Epidermal melanocyte (primary cell): Measurements from ENCODE around the gene A1BG.

ENCODE experiments used
- DNase-seq: peaks from one replicate; pipeline ENCODE4 v3.0.0; 2011; ENCODE audit warnings: low spot score; ENCODE audit not compliant: insufficient read length

A1BG gene

GRCh38 chr19:58352760-58353671 lies at the start of gene A1BG:
A1BG (minus strand) TSS chr19:58353492; CDS start chr19:58353437, 55 bp downstream.
- DNase-seq = no peak

DNA sequence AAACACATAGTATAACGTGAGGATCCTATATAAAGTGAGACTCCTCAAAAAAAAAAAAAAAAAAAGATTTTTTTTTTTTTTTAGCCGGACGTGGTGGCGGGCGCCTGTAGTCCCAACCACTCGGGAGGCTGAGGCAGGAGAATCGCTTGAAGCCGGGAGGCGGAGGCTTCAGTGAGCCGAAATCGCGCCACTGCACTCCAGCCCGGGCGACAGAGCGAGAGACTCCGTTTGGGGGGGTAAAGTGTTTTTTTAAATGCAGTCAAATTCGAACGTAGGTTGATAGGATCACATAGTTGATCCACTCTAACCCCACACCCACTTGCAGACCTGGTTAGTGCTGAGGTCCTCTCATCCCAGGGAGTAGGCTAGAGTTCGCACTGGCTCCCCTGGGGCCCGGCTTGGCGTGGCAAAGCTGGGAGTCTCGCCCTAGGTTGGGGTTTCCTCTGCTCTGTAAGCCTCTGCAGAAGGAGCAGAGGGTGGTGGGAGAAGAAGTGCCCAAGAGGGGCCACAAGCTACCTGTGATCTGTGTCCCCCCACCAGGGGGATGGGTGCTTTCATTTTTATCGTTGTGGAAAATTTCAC lies 48.6 kb upstream of the A1BG start:
- no peak for DNase-seq

DNA sequence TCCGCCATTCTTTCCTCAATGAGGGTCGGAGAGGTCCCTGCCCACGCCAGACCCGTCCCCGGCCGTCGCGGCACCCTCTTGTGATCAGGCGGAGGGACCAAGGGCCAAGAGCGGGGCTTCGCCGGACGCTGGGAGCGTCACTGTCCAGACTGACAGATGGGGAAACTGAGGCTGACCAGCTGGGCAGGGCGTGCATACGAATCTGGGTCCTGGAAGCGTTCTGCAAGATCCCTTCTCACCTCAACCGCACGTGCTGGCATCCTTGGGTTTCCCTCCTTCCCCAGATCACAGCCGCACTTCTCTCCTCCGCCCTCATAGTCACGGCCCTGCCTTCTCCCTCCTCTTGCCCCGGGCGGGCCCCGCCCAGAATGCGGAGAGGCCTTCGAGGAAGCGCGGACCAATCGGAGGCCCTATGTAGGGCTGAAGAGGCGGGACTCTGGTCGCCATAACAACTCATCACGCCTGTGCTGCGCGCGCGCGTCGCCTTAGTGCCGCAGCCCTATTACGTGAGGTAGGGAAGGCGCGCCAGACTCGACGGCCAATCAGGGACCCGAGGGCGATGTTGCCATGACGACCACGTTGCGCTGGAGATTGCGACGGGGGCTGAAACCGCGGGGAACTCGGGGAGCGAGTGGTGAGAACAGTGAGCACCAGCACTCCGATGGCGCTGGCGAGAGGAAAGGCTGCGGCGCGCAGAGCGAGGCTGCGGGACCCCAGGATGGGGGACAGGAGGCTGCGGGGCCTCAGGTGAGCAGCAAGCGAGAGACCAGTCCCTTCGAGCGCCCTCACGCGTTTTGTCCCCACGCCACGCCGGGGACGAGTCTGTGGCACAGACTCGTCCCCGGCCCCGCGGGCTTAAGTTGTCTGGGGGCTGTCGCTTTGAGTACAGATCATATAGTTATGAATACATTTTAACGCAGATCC lies 47.9 kb upstream of the A1BG start:
- peak; percentile 100 for DNase-seq

DNA sequence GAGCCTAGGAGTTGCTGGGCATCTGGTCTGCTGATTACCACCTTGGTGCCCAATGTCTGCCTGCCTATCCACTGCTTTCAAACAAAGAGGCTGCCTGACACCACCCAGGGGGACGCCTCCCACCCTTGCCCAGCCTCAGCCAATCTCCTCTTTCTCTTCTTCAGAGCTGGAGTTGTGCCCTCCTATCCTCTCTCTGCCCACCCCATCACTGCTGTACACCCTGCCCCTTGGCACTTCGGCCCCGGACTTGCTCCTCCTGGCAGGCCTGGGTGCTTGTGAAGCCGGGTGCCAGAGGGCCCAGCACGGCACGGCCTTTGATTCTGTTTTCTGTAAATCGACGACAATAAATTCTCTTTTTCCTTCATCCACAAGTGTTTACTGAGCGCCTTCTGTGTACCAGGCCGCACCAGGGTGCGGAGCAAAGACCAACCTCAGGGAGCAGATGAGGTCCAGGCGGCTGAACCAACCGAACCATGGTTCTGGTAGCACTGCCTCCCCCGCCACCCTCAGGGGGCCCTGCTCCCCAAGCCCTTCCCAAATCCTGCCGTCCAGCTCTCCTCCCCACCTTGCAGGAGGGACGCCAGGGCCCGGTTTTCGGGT lies 47.1 kb upstream of the A1BG start:
- no peak for DNase-seq

DNA sequence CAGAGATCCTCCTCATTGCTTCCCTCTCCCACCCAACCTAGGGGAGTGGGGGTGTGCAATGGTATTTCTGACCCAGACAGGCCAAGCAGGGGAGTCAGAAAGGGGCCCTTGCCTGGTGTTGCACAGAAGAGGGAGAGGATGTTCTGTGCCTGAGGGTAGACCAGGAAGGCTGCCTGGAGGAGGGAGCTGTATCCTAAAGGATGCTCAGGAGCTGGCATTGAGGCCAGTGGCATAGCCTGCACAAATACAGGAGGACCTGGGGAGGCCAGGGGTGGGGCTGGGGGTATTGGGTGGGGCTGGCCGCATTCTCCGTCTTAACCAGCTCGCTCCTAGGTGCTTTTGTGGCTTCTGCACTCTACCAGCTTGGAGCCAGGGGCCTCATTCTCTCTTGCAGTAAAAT lies 46.6 kb upstream of the A1BG start:
- no peak for DNase-seq

- DNase-seq = no peak
Observed at GRCh38 chr19:58398545-58398944, 45.3 kb upstream of the A1BG start.

DNA sequence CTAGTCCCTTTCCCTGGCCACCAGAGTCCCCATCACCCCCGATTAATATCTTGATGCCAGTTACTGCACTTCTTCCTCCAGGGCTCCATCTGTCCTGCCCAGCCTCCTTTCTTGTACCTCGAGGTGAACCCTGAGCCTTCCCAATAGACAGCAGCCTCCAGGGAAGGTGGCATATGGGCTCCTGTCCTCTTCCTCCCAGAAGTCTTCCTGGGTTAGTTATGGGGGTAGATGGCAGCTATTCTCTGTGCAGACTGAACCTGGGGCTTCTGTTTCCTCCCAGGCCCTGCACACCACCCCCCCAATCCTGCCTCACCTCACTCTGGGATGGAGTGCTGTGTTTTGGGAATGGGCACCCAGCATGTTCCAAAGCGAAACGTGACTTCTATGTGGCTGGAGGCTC lies 44.8 kb upstream of the A1BG start:
- no peak for DNase-seq

DNA sequence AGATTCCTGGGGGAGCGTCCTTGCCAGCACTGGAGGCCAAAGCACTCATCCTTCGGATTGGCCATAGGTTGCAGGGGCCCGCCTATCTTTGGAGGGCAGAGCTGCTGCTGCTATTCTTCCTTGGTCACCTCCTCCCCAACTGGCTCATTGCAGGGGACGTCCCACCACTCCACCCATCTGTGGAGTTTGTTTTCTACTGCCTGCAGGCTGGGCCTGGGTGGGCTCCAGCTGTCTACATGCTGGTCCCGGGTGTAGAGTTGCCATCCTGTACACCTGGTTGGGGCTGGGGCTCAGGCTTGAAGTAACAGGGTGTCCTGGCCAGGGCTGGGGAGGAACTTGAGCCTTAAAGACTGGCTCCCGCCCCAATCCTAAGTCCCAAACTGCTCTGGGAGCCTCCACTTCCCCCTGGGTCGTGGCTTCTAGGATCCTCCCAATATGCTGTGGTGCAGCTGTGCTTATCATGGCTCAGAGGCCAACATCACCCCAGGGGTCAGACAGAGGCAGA lies 44.3 kb upstream of the A1BG start:
- DNase-seq = no peak

- no peak for DNase-seq
Observed at GRCh38 chr19:58396691-58397532, 43.6 kb upstream of the A1BG start.

DNA sequence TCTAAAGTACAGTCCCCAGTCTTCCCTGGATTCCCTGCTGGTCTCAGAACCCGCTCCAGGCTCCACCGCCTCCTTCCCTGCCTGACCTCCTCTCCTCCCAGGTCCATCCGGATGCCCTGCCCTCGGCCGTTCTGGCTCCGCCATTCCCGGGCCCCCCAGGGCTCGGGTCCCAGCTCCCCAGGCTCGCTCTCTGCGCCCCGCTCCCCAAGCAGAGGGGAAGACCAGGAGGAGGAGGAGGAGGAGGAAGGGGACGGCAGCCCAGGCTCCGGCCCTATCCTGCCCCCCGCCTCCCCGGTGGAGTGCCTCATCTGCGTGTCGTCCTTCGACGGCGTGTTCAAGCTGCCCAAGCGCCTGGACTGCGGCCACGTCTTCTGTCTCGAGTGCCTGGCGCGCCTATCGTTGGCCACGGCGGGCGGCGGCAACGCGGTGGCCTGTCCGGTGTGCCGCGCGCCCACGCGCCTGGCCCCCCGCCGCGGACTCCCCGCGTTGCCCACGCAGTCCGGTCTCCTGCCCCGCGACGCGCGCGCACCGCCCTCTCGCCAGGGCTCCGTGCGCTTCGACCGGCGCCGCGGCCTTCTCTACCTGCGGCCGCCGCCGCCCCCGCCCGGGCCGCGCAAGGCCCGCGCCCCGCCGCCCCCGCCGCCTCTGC lies 42.8 kb upstream of the A1BG start:
- DNase-seq = no peak

- DNase-seq = no peak
Observed at GRCh38 chr19:58395220-58395978, 42.1 kb upstream of the A1BG start, which contains the start of gene RNF225. RNF225 (plus strand) TSS chr19:58395656; CDS start chr19:58396090, 434 bp downstream.

DNA sequence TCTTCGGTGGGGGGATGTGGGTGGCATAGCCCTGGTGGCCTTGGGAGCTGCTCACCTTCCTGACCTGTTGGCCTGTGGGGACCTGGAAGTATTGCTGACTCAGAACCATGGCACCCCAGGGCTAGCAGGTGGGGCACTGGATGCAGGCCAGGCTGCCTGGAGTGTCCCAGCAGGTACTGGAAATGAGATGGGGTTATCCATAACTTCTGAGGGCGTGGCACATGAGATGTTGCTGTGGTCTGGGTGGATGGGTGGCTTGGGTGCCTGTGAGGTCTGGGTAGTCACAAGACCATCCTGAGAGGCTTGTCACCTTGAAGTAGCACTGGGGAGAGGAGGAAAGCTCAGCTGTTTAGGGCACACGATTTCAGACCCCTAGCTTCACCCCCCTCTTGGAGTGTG lies 41.5 kb upstream of the A1BG start:
- no peak for DNase-seq

DNA sequence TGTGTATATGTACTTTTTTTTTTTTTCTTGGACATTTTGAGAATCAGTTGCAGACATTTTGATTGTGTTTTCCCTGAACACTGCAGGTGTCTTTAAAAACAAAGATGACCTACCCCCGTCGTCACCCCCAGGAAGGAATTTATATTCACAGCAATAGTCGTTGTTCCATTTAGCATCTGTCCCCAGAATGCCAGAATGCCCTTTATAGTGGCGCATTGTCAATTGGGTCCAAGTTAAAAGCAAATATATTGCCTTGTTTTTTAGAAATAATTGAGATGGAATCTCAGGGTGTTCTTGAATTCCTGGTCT lies 40.4 kb upstream of the A1BG start:
- no peak for DNase-seq

DNA sequence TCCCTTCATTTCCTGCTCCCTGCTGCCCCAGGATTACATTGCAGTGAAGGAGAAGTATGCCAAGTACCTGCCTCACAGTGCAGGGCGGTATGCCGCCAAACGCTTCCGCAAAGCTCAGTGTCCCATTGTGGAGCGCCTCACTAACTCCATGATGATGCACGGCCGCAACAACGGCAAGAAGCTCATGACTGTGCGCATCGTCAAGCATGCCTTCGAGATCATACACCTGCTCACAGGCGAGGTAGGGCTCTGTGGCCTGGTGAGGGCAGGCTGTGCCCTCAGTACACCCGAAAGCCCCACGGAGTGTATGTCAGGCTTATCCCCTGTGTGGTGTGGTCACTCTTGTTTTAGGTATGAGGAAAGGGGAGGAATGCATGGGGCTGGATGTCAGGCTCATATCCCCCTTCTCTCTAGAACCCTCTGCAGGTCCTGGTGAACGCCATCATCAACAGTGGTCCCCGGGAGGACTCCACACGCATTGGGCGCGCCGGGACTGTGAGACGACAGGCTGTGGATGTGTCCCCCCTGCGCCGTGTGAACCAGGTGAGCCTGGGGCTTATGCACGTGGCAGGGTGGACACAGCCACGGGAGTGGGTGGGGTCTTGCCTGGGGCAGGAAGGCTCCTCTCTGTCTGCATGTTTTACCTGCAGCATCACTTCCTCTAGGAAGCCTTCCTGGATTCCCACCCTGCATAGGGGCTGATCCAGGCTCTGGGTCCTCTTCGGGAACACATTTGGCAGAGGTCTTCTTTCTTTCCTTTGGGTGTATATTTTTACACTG lies 39.8 kb upstream of the A1BG start:
- no peak for DNase-seq

DNA sequence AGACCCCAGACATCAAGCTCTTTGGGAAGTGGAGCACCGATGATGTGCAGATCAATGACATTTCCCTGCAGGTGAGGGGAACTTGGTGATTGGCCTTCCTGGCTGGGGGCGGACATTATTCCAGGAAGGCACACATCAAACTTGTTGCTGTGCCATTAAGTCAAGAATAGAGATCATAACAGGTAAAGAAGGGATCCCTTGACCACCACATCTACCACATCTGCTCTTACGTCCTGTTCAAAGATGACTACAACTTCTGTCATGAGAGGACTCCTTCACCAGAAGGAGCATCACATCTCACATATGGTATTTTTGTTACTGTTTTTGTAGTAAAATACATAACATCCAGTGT lies 34.9 kb upstream of the A1BG start:
- no peak for DNase-seq

DNA sequence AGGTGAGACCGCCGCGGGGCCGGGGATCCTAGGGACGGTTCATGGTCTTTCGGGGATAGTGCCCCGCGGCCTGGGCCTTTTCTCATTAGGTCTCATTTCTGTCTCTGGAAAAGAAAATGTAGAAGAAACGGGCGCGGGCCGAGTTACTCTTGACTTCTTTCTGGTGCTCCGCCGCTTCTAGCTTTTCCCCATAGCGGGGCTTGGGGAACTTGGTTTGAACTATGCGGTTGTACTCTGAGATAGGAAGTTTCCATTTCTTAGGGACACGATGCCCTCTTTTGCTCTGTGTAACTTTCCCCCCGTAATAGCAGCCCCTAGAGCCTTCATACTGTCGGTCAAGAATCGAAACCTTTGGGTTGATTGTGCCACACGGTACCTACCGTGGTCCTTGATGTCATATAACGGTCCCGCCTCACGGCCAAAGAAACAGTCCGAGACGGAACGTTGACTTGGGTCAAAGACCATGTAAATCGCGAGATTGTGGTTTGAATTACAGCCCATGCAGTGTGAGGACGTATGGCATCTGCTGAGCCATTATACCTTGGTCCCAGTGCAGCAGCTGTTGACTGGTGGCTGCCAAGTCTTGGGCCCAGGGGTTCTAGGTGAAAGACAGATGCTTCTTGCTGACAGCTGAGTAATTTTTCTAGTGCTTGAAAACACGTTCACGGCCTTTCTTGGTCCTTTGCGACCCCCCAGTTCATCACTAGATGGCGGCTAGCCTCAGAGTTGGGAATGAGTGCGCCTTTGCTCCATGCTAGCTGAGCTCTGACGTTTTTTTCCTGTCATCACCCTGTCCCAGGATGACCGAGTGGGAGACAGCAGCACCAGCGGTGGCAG lies 34.3 kb upstream of the A1BG start:
- no peak for DNase-seq

GRCh38 chr19:58386576-58387337 lies 33.5 kb upstream of the A1BG start, which contains the start of gene RPS5:
RPS5 (plus strand) TSS chr19:58387269; CDS start chr19:58388138, 869 bp downstream.
- peak; percentile 100 for DNase-seq
